CD4-positive, alpha-beta T cell treated with Interleukin-10 for 1 hour (primary cell): Measurements from ENCODE around the gene C11orf87.

Source experiments
- DNase-seq: peaks from one replicate; pipeline ENCODE4 v3.0.0-alpha.2; 2020

Gene C11orf87

GRCh38 chr11:109454857-109455256 lies 32.9 kb downstream of the C11orf87 start:
- no peak for DNase-seq
